Astrocyte of the cerebellum (primary cell): ENCODE measurements around the gene JPH4.
"Not testable (repeated sequence)": the region's sequence is repeated elsewhere in the genome, so short reads cannot be mapped to it uniquely, and the experiment has no call there.

Source experiments
- DNase-seq: peaks from one replicate; pipeline ENCODE4 v3.0.0-alpha.2; 2011; ENCODE audit warnings: low read depth
- H3K4me3 ChIP-seq: 2 replicates; pipeline ENCODE4 v1.5.1; 2011; ENCODE audit warnings: mild to moderate bottlenecking, low read depth, low read length, moderate library complexity
- in situ Hi-C: cut with HindIII; loops from 2 replicates; pipeline ENCODE4 v1.10.0; 2017; ENCODE audit warnings: low sequenced_read_pairs
- TF ChIP-seq, protein P1 (sequence below): IDR thresholded peaks from 2 replicates; pipeline ENCODE4 v1.5.1; 2012; ENCODE audit warnings: low read length, low read depth, moderate library complexity, mild to moderate bottlenecking; ENCODE audit errors: missing control alignments

Gene JPH4

DNA sequence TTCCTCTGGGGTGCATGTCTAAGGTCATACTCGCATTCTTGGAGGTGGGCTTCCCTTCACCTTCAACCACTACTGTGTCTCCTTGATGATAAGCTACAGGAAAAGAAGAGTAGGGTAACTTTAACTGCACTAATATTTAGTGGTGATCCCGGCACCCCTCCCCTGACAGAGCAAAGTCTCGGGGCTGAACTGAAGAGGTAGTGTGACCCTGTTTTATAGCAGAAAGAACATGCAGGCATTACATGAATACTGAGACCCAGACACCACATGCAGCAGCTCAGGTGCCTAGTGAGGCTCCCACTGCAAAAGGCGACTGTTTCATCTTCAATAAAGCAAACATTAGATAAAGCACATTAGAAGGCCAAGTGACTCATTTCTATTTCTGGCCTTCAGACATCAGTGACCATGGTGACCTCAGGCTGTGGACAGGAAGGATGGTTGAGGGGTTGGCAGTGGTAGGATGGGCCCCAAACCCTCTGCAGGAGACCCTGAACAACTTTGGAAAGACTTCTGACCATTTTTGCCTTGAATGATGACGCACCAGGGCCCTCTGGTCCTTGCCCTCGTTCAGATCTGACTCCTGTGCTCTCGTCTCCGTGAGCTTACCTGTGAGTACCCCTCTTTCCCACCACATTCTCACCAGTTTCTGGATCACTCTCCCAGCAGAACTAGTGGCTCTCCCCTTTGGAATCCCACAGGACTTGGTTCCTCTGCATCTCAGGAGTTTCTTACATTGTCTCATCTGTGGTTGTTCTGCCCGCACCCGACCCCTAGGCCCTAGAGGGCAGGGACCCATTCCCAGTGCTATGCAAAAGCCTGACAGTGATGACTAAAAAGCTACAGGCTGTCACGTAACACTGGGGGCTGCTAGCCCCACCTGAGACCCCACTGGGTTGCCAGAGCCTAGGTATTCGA is 23.8 kb upstream of the JPH4 start:
- H3K4me3 ChIP-seq: no peak overlapping the region
- no peak for DNase-seq
- TF ChIP-seq, protein P1, sequence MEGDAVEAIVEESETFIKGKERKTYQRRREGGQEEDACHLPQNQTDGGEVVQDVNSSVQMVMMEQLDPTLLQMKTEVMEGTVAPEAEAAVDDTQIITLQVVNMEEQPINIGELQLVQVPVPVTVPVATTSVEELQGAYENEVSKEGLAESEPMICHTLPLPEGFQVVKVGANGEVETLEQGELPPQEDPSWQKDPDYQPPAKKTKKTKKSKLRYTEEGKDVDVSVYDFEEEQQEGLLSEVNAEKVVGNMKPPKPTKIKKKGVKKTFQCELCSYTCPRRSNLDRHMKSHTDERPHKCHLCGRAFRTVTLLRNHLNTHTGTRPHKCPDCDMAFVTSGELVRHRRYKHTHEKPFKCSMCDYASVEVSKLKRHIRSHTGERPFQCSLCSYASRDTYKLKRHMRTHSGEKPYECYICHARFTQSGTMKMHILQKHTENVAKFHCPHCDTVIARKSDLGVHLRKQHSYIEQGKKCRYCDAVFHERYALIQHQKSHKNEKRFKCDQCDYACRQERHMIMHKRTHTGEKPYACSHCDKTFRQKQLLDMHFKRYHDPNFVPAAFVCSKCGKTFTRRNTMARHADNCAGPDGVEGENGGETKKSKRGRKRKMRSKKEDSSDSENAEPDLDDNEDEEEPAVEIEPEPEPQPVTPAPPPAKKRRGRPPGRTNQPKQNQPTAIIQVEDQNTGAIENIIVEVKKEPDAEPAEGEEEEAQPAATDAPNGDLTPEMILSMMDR: no peak
- in situ Hi-C loops: no loop called here

DNA sequence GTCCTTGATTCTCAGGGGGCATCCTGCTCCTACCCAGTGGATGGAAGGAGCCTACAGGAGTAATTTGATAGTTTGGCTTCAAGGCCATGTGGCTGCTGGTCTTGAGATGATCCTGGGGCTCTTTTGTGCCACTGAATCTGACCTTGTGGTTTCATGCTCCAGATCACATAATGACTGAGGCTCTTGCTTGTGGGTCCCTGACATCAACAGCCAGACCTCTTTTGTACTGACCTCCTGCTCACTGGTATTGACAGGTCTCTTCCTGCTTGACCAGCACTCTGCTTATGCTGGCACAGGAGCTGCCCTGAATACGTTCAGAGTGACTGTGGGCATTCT is 23.2 kb upstream of the JPH4 start:
- TF ChIP-seq, protein P1: no peak
- no peak for DNase-seq
- no peak overlapping the region for H3K4me3 ChIP-seq
- in situ Hi-C loops: no loop called here

DNA sequence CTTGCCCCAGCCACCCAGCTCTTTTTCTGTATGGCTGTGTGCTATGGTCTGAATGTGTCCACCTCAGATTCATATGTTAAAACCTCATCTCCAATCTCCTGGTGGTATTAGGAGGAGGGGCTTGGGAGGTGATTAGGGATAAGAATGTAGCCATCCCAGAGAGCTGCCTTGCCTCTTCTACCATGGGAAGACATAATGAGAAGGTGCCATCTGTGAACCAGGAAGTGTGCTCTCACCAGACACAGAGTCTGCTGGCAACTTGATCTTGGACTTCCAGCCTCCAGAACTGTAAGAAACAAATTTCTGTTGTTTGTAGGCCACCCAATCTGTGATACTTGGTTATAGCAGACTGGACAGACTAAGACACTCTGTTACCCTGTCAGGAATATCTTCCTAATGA is 22.8 kb upstream of the JPH4 start:
- H3K4me3 ChIP-seq: no peak overlapping the region
- TF ChIP-seq, protein P1: no peak
- in situ Hi-C loops: no loop called here
- no peak for DNase-seq

DNA sequence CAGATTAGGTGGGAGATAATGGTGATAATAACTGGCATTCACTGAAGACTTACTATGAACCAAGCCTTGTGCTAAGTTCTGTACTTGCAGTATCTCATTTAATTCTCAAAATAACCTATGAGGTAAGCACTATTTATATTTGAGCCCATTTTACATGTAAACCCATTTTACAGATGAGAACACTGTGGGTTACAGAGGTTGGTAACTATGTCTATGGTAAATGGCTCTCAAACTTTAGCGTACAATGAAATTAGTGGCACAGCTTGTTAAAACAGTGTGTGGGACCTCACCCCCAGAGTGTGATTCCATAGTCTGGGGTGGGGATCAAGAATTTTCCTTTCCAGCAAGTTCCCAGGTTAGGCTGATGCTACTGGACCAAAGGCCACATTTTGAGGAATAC is 22.2 kb upstream of the JPH4 start:
- in situ Hi-C loops: no loop called here
- TF ChIP-seq, protein P1: no peak
- no peak for DNase-seq
- H3K4me3 ChIP-seq: no peak overlapping the region

DNA sequence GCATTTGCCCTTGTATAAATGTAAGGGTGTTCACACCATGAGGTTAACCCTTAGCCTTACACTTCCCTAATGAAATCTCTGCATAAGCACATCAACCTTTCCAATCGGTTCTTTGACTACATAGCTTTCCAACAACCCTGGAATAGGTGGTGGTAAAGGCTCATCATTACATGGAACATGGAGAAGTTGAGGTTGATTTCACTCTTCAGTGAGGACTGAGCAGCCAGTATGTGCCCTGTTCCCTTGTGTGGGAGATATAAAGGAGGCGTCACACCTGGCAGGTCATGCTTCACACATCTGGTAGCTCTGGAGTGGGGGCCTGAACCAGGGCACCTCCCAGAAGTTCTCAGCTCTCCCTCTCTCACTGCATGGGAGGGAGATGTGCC is 21.7 kb upstream of the JPH4 start:
- TF ChIP-seq, protein P1: no peak
- in situ Hi-C loops: no loop called here
- no peak for DNase-seq
- no peak overlapping the region for H3K4me3 ChIP-seq

DNA sequence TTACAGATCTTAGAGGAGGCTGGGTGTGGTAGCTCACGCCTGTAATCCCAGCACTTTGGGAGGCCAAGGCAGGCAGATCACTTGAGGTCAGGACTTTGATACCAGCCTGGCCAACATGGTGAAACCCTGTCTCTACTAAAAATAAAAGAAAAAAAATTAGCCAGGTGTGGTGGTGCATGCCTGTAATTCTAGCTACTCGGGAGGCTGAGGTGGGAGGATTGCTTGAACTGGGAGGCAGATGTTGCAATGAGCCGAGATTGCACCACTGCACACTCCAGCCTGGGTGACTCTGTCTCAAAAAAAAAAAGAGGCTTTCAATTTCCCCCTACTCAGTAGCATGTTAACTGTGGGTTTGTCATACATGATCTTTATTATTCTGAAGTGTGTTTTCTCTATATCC is 15.6 kb upstream of the JPH4 start:
- in situ Hi-C loops, DNase-seq, H3K4me3 ChIP-seq: not testable (repeated sequence)

DNA sequence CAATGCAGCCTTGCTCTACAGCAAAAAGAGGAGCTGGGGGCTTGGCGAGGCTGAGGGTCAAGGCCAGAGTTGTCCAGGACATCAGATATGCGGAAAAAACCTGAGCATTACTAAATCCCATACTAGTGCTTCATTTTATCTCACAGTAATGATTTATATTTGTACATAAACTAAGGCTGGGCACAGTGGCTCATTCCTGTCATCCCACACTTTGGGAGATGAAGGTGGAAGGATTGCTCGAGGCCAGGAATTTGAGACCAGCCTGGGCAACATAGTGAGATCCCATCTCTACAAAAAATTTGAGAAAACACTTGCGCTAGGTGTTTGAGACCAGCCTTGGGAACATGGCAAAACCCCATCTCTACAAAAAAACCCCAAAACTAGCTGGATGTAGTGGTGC is 11.6 kb upstream of the JPH4 start:
- in situ Hi-C loops: no loop called here
- no peak for DNase-seq
- H3K4me3 ChIP-seq: no peak overlapping the region
- TF ChIP-seq, protein P1: no peak
